GM19035 (cell line): ENCODE measurements around the gene NIPAL1.
A peak's percentile ranks its signal among the peaks of the same experiment; 100 is the strongest.
"Not testable (repeated sequence)": the region's sequence is repeated elsewhere in the genome, so short reads cannot be mapped to it uniquely, and the experiment has no call there.

Experiments
- ATAC-seq: cut with Tn5 transposase; IDR thresholded peaks from one replicate; pipeline ENCODE4 v1.9.1; 2021; ENCODE audit not compliant: unreplicated experiment

NIPAL1 gene

GRCh38 chr4:48016141-48017107 lies at the start of gene NIPAL1, which contains the start of gene CNGA1:
TSS of gene NIPAL1 (plus strand) at chr4:48016772. CDS start at chr4:48016840, 68 bp downstream.
TSS of gene CNGA1 (minus strand) at chr4:48016681. CDS start at chr4:47952689, 63,992 bp downstream.
- peak; percentile 89 for ATAC-seq

- no peak for ATAC-seq
Observed at GRCh38 chr4:47968847-47969246, 47.7 kb upstream of the NIPAL1 start.

GRCh38 chr4:47972181-47972580 lies 44.4 kb upstream of the NIPAL1 start:
- ATAC-seq, result no peak

- no peak for ATAC-seq
Observed at GRCh38 chr4:47972721-47973120, 43.9 kb upstream of the NIPAL1 start.

- no peak for ATAC-seq
Observed at GRCh38 chr4:47974566-47974965, 42.0 kb upstream of the NIPAL1 start.

GRCh38 chr4:47990145-47990544 lies 26.4 kb upstream of the NIPAL1 start:
- no peak for ATAC-seq

- not testable (repeated sequence) for ATAC-seq
Observed at GRCh38 chr4:47992475-47992874, 24.1 kb upstream of the NIPAL1 start.

- ATAC-seq, result no peak
Observed at GRCh38 chr4:47996021-47996420, 20.6 kb upstream of the NIPAL1 start.

- ATAC-seq, result no peak
Observed at GRCh38 chr4:48002267-48002666, 14.3 kb upstream of the NIPAL1 start.

GRCh38 chr4:48003568-48003967 lies 13.0 kb upstream of the NIPAL1 start:
- ATAC-seq, result not testable (repeated sequence)

GRCh38 chr4:48005781-48006180 lies 10.8 kb upstream of the NIPAL1 start:
- ATAC-seq, result no peak

GRCh38 chr4:48008021-48008596 lies 8.5 kb upstream of the NIPAL1 start:
- ATAC-seq, result no peak

GRCh38 chr4:48010906-48011305 lies 5.7 kb upstream of the NIPAL1 start:
- not testable (repeated sequence) for ATAC-seq

GRCh38 chr4:48011722-48012121 lies 4.8 kb upstream of the NIPAL1 start:
- ATAC-seq, result no peak

GRCh38 chr4:48012824-48013223 lies 3.7 kb upstream of the NIPAL1 start:
- no peak for ATAC-seq

GRCh38 chr4:48015216-48015615 lies 1.4 kb upstream of the NIPAL1 start:
- ATAC-seq, result no peak

- ATAC-seq, result no peak
Observed at GRCh38 chr4:48015678-48016077, 894 bp upstream of the NIPAL1 start.

- ATAC-seq, result no peak
Observed at GRCh38 chr4:48017108-48017571, 568 bp downstream of the NIPAL1 start.

- ATAC-seq, result no peak
Observed at GRCh38 chr4:48018112-48018511, 1.5 kb downstream of the NIPAL1 start.

GRCh38 chr4:48021100-48021499 lies 4.5 kb downstream of the NIPAL1 start:
- no peak for ATAC-seq

GRCh38 chr4:48022192-48022799 lies 5.7 kb downstream of the NIPAL1 start:
- no peak for ATAC-seq

GRCh38 chr4:48024522-48024921 lies 8.0 kb downstream of the NIPAL1 start:
- no peak for ATAC-seq
